HEK293T (cell line): Measurements from ENCODE around the gene PHF23.

Experiments
- CTCF ChIA-PET: fragments of 350-600 bp; formaldehyde crosslinking; extraction: SDS; loops from one replicate; lab custom pipeline; 2021; ENCODE audit warnings: antibody characterized with exemption, inconsistent platforms; lab: Yijun Ruan, JAX
- POLR2A ChIA-PET: fragments of 350-600 bp; formaldehyde crosslinking; extraction: SDS; loops from one replicate; lab custom pipeline; 2020; ENCODE audit warnings: antibody characterized with exemption, inconsistent platforms; lab: Yijun Ruan, JAX
- DNase-seq: peaks from one replicate; pipeline ENCODE4 v3.0.0; 2012; ENCODE audit warnings: mixed read lengths; ENCODE audit errors: extremely low spot score
- ARNT ChIP-seq: fragments of 450-650 bp; IDR thresholded peaks from 2 replicates; pipeline ENCODE4 v1.6.1; 2017; ENCODE audit warnings: mild to moderate bottlenecking
- BHLHE40 ChIP-seq: fragments of 450-650 bp; IDR thresholded peaks from 2 replicates; pipeline ENCODE4 v1.6.1; 2016; ENCODE audit warnings: mild to moderate bottlenecking, moderate library complexity, borderline replicate concordance
- CTBP1 ChIP-seq: fragments of 450-650 bp; IDR thresholded peaks from 2 replicates; pipeline ENCODE4 v1.6.1; 2016; ENCODE audit warnings: borderline replicate concordance
- ELF4 ChIP-seq: fragments of 450-650 bp; IDR thresholded peaks from 2 replicates; pipeline ENCODE4 v1.6.1; 2017; ENCODE audit warnings: antibody characterized with exemption
- FOXA1 ChIP-seq: fragments of 450-650 bp; IDR thresholded peaks from 2 replicates; pipeline ENCODE4 v1.6.1; 2016; ENCODE audit warnings: mild to moderate bottlenecking
- FOXK2 ChIP-seq: fragments of 450-650 bp; IDR thresholded peaks from 2 replicates; pipeline ENCODE4 v1.6.1; 2016; ENCODE audit warnings: mild to moderate bottlenecking
- FOXM1 ChIP-seq: fragments of 450-650 bp; IDR thresholded peaks from 2 replicates; pipeline ENCODE4 v1.6.1; 2017; ENCODE audit warnings: mild to moderate bottlenecking, borderline replicate concordance
- HDGF ChIP-seq: fragments of 450-650 bp; IDR thresholded peaks from 2 replicates; pipeline ENCODE4 v1.6.1; 2017; ENCODE audit warnings: antibody characterized with exemption, borderline replicate concordance
- L3MBTL2 ChIP-seq: fragments of 450-650 bp; conservative IDR thresholded peaks from 2 replicates; pipeline ENCODE4 v1.6.1; 2016; ENCODE audit warnings: mild to moderate bottlenecking
- LEF1 ChIP-seq: fragments of 450-650 bp; IDR thresholded peaks from 2 replicates; pipeline ENCODE4 v1.6.1; 2017; ENCODE audit warnings: mild to moderate bottlenecking, borderline replicate concordance
- NFRKB ChIP-seq: fragments of 450-650 bp; IDR thresholded peaks from 2 replicates; pipeline ENCODE4 v1.6.1; 2016; ENCODE audit warnings: mild to moderate bottlenecking, moderate library complexity
- PKNOX1 ChIP-seq: fragments of 450-650 bp; IDR thresholded peaks from 2 replicates; pipeline ENCODE4 v1.6.1; 2016
- SP1 ChIP-seq: fragments of 450-650 bp; IDR thresholded peaks from 2 replicates; pipeline ENCODE4 v1.6.1; 2017
- SUZ12 ChIP-seq: fragments of 450-650 bp; IDR thresholded peaks from 2 replicates; pipeline ENCODE4 v1.6.1; 2016; ENCODE audit warnings: mild to moderate bottlenecking
- TARDBP ChIP-seq: fragments of 450-650 bp; IDR thresholded peaks from 2 replicates; pipeline ENCODE4 v1.6.1; 2016
- ZNF384 ChIP-seq: fragments of 450-650 bp; IDR thresholded peaks from 2 replicates; pipeline ENCODE4 v1.6.1; 2016

Gene PHF23

DNA sequence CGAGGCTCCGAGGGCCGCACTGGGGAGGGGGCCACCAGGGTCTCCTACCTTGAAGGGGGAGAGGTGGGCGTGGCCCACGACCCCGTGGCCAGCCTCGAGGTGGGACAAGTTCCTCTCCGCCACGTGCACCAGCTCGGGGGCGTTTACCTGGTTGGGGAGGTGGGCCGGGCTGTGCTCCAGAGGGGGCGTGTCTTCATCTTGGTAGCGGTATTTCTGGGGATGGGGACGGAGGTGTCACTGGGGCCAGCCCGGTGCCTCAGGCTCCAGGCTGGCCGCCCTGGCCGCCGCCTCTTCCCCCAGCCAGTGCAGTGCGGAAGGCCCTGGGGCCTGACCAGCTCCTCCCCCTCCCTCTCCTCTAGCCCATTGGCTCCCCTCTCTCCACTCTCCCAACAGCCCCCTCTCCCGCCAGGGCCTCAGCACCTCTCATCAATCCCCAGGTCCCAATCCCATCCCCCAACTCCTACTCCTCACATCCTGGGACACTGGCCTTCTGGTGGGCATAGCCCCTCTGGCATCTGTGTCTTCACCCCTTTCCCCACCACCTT, 31.2 kb downstream of the PHF23 start:
- ChIA-PET POLR2A (interaction anchor here (1.1 kb wide), 1 partner anchor 31 kb away, joined by 3 read pairs; no protein-coding TSS in a partner anchor), CTCF (no interaction called here)

GRCh38 chr17:7207120-7208001, 31.9 kb downstream of the PHF23 start:
- TF ChIP-seq NFRKB (no peak), L3MBTL2 (no peak), CTBP1 (no peak), FOXK2 (no peak), TARDBP (no peak), SP1 (no peak), SUZ12 (no peak), BHLHE40 (no peak)
- POLR2A ChIA-PET, result no interaction called here
- no peak for DNase-seq
- CTCF ChIA-PET, result no interaction called here

More for the DNA sequence above, 31.2 kb downstream of the PHF23 start:
- TF ChIP-seq PKNOX1 (no peak), ZNF384 (no peak), FOXM1 (no peak), ELF4 (no peak), HDGF (no peak), SUZ12 (no peak), FOXA1 (no peak), SP1 (no peak), LEF1 (no peak), ARNT (no peak), FOXK2 (no peak), BHLHE40 (no peak), CTBP1 (no peak), TARDBP (no peak), NFRKB (no peak), L3MBTL2 (no peak)
- DNase-seq, result no peak

DNA sequence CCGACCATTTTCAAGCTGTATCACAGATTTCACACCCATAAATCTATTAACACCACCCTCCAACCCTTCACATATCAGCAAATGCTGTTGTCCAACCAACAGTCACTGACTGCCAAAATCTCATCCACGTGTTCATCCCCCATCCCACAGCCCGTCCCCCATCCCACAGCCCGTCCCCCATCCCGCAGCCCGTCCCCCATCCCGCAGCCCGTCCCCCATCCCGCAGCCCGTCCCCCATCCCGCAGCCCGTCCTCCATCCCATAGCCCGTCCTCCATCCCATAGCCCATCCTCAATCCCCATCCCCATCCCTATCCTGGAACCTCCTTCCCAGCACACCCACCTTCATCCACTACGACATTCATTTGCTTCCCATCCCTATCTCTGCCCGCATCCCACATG, 33.7 kb downstream of the PHF23 start:
- CTCF ChIA-PET, result no interaction called here
- no peak for TF ChIP-seq TARDBP
- TF ChIP-seq FOXK2, result no peak
- TF ChIP-seq HDGF, result no peak
- no peak for TF ChIP-seq ZNF384
- TF ChIP-seq BHLHE40, result no peak
- TF ChIP-seq L3MBTL2, result no peak
- TF ChIP-seq NFRKB, result no peak
- TF ChIP-seq ARNT, result no peak
- no peak for TF ChIP-seq FOXM1
- TF ChIP-seq CTBP1, result no peak
- no peak for TF ChIP-seq SUZ12
- no peak for TF ChIP-seq FOXA1
- TF ChIP-seq SP1, result no peak
- TF ChIP-seq PKNOX1, result no peak
- no peak for TF ChIP-seq LEF1
- no peak for TF ChIP-seq ELF4
- no peak for DNase-seq
- POLR2A ChIA-PET, result no interaction called here

DNA sequence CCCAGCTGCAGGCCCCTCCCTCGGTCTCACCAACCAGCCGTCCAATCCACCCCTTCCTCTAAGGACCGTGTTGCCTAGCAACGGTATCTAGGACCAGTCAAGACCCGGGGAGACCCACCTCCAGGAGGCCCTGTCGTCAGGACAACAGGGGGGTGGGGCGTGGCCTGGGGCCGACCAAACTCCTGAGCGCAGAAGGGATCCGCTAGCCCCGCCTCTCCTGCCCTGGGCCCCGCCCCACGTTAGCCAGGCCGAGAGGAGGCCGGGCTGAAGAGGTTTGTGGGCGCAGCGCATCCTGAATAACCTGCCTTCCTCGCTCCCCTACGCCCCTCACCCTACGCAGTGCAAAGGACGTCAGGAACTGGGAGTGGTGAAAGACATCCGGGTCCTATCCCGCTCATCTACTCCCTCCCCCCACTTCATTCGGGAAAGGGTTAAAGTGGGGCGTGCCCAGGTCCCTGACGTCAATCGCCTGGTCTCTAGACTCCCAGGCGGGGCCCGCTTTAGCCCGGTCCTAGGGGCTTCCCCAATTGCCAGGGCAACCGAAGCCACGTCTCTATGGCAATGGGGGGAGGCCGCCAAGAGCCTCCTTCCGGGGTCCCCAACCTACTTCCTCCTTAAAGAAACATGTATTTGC, 34.3 kb downstream of the PHF23 start:
- peak; percentile 74 for DNase-seq
- TF ChIP-seq FOXA1, result no peak
- no peak for TF ChIP-seq PKNOX1
- no peak for TF ChIP-seq SP1
- no peak for TF ChIP-seq SUZ12
- TF ChIP-seq ELF4, result no peak
- no peak for TF ChIP-seq CTBP1
- TF ChIP-seq FOXK2, result no peak
- no peak for TF ChIP-seq LEF1
- no peak for TF ChIP-seq HDGF
- TF ChIP-seq FOXM1, result no peak
- no peak for TF ChIP-seq BHLHE40
- TF ChIP-seq TARDBP, result no peak
- no peak for TF ChIP-seq ARNT
- no peak for TF ChIP-seq L3MBTL2
- TF ChIP-seq NFRKB, result no peak
- TF ChIP-seq ZNF384, result no peak
- POLR2A ChIA-PET, result no interaction called here
- CTCF ChIA-PET, result interaction anchor here (0.7 kb wide), 1 partner anchor 9 kb away, joined by 4 read pairs; no protein-coding TSS in a partner anchor

- no peak for DNase-seq
- CTCF ChIA-PET, result interaction anchor here (0.7 kb wide), 1 partner anchor 10 kb away, joined by 4 read pairs; no protein-coding TSS in a partner anchor
- TF ChIP-seq NFRKB (no peak), FOXM1 (no peak), FOXA1 (no peak), BHLHE40 (no peak), ELF4 (no peak), TARDBP (no peak), FOXK2 (no peak), L3MBTL2 (no peak), HDGF (no peak), CTBP1 (no peak), PKNOX1 (no peak), ZNF384 (no peak)
- POLR2A ChIA-PET, result no interaction called here
Observed at GRCh38 chr17:7204336-7204735, 34.9 kb downstream of the PHF23 start.
